Hepatocyte (in vitro differentiated cells): ENCODE results near the gene AUTS2. TPM values are rescaled to one million over a fixed set of nuclear protein-coding genes. Genes with fewer than 3 reads are reported as not detected.

Experiments
- DNase-seq: peaks from one replicate; pipeline ENCODE4 v3.0.0-alpha.2; 2016; ENCODE audit warnings: low spot score
- H2AFZ ChIP-seq: fragments of 200-600 bp; sonication (generic); 2 replicates; pipeline ENCODE4 v1.6.0; 2016; ENCODE audit warnings: antibody characterized with exemption, mild to moderate bottlenecking
- H3K27ac ChIP-seq: fragments of 200-600 bp; sonication (generic); 2 replicates; pipeline ENCODE4 v1.5.1; 2016; ENCODE audit warnings: mild to moderate bottlenecking
- H3K27me3 ChIP-seq: fragments of 200-600 bp; sonication (generic); 2 replicates; pipeline ENCODE4 v1.6.1; 2016
- H3K36me3 ChIP-seq: fragments of 200-600 bp; sonication (generic); replicated peaks from 2 replicates; pipeline ENCODE4 v1.5.1; 2016; ENCODE audit warnings: low read depth; ENCODE audit not compliant: insufficient read depth
- H3K4me1 ChIP-seq: fragments of 200-600 bp; sonication (generic); 2 replicates; pipeline ENCODE4 v1.5.1; 2016; ENCODE audit warnings: mild to moderate bottlenecking, moderate library complexity; ENCODE audit not compliant: insufficient read depth
- H3K4me2 ChIP-seq: fragments of 200-600 bp; sonication (generic); 2 replicates; pipeline ENCODE4 v1.6.0; 2016
- H3K4me3 ChIP-seq: fragments of 200-600 bp; sonication (generic); 2 replicates; pipeline ENCODE4 v1.5.1; 2016; ENCODE audit warnings: mild to moderate bottlenecking
- H3K79me2 ChIP-seq: fragments of 200-600 bp; sonication (generic); 2 replicates; pipeline ENCODE4 v1.6.0; 2017; ENCODE audit warnings: mild to moderate bottlenecking
- H3K9me2 ChIP-seq: fragments of 200-600 bp; sonication (generic); replicated peaks from 2 replicates; pipeline ENCODE4 v1.6.0; 2017; ENCODE audit warnings: mild to moderate bottlenecking; ENCODE audit not compliant: insufficient read depth
- H3K9me3 ChIP-seq: fragments of 200-600 bp; sonication (generic); 2 replicates; pipeline ENCODE4 v1.5.1; 2016; ENCODE audit warnings: low read depth, mild to moderate bottlenecking
- H4K20me1 ChIP-seq: fragments of 200-600 bp; sonication (generic); 2 replicates; pipeline ENCODE4 v1.6.0; 2016; ENCODE audit warnings: mild to moderate bottlenecking; ENCODE audit not compliant: insufficient read depth, poor library complexity, severe bottlenecking
- CTCF ChIP-seq: fragments of 200-600 bp; sonication (generic); IDR thresholded peaks from 2 replicates; pipeline ENCODE4 v1.5.1; 2016; ENCODE audit warnings: antibody characterized with exemption, mild to moderate bottlenecking; ENCODE audit not compliant: poor library complexity
- EZH2 ChIP-seq: fragments of 200-600 bp; sonication (generic); IDR thresholded peaks from 2 replicates; pipeline ENCODE4 v1.6.1; 2016; ENCODE audit warnings: antibody characterized with exemption, mild to moderate bottlenecking, borderline replicate concordance
- EZH2phosphoT487 ChIP-seq: fragments of 200-600 bp; sonication (generic); IDR thresholded peaks from one replicate; pipeline ENCODE4 v1.6.1; 2018; ENCODE audit warnings: antibody characterized with exemption, mild to moderate bottlenecking, low read depth, moderate library complexity; ENCODE audit not compliant: unreplicated experiment, severe bottlenecking
- WGBS: methylation state at CpG from one replicate; pipeline ENCODE4 v1.1.6; 2016; ENCODE audit warnings: low lambda C conversion rate; ENCODE audit errors: missing lambda C conversion rate; 5-methylcytosine and 5-hydroxymethylcytosine counted together
- polyA plus RNA-seq: library from polyadenylated mRNA; unstranded; fragments of >200 nt; fragmentation: Nextera tagmentation; extraction: Ambion mirVana; gene quantifications from 2 replicates; pipeline ENCODE4 v1.2.1, GENCODE V29; 2016
- total RNA-seq: library from RNA; depleted of rRNA; stranded (reverse); fragments of >200 nt; gene quantifications from 2 replicates; pipeline ENCODE4 v1.2.3, GENCODE V29; 2014

AUTS2 gene
- total RNA-seq (13.0 and 40.9 TPM in 2 replicates), polyA plus RNA-seq (34.4 and 40.3 TPM in 2 replicates)

DNA sequence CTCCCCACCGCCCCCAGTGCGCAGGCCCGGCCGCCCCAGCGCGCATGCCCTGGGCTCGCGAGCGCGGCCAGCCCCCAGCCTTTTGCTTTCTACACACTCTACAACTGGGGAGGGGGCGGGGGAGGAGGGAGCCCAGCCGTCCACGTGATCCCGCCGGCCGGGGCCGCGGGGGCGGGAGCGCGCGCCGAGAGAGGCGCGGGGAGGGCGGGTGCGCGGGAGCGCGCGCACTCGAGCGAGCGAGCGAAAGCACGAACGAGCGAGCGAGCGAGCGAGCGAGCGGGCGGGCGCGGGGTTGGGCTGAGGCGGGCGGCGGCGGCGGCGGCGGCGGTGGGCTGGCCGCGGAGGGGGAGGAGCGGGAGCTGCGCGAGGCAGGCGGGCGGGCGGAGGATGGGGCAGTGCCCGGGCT, at the start of gene AUTS2:
Gene AUTS2, plus strand, starts transcription at position 395 of the 406 bp plus-strand sequence. CDS start 1,179 bp downstream, outside the sequence.
- Histone ChIP-seq H2AFZ (peak within 1 kb of the TSS; percentile 100), H4K20me1 (peaks cover 11% of the 10 kb centered on the region), H3K79me2 (peaks cover 30% of the 10 kb centered on the region), H3K4me3 (peak within 1 kb of the TSS; percentile 94), H3K4me1 (peaks cover 19% of the 10 kb centered on the region), H3K36me3 (no peaks in the 10 kb centered on the region), H3K9me2 (no peaks in the 10 kb centered on the region), H3K27me3 (peaks cover 9% of the 10 kb centered on the region), H3K9me3 (no peaks in the 10 kb centered on the region), H3K4me2 (peak within 1 kb of the TSS; percentile 99), H3K27ac (peak within 1 kb of the TSS; percentile 60)
- no peak for TF ChIP-seq EZH2
- no peak for TF ChIP-seq CTCF
- TF ChIP-seq EZH2phosphoT487 = no peak
- WGBS = no CpG with 5 or more reads among the region's 63 CpGs
- DNase-seq = peak; percentile 96

DNA sequence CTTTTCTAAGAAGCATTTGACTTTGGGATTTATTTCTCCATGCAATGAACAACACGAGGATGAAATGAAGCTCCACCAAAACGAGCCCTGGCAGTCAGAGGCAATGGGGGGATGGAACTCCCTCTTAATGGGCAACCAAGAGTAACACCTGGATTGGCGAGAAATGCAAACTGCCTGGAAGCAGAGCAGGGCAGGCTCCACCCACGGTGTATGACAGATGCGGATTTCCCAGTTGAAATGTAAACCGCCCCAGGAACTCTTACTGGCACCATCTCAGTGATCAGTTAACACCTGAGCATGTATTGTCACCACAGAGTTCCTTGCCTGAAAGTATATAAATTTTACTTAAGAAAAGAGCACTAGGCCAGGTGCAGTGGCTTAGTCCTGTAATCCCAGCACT, 47.3 kb upstream of the AUTS2 start:
- Histone ChIP-seq H3K27ac (no peak overlapping the region), H2AFZ (no peak overlapping the region), H3K79me2 (no peaks in the 10 kb centered on the region), H3K9me3 (no peaks in the 10 kb centered on the region), H3K9me2 (no peaks in the 10 kb centered on the region), H3K36me3 (no peaks in the 10 kb centered on the region), H3K4me3 (no peak overlapping the region), H3K27me3 (peaks cover 11% of the 10 kb centered on the region), H4K20me1 (no peaks in the 10 kb centered on the region), H3K4me1 (no peaks in the 10 kb centered on the region), H3K4me2 (no peak overlapping the region)
- TF ChIP-seq CTCF = no peak
- TF ChIP-seq EZH2 = no peak
- no peak for TF ChIP-seq EZH2phosphoT487
- WGBS = 84% methylated on average over 6 of the region's 6 CpGs
- no peak for DNase-seq

GRCh38 chr7:69553190-69553589, 45.1 kb upstream of the AUTS2 start:
- no peaks in the 10 kb centered on the region for H4K20me1 ChIP-seq
- H3K79me2 ChIP-seq = no peaks in the 10 kb centered on the region
- H3K9me3 ChIP-seq = no peaks in the 10 kb centered on the region
- H3K27me3 ChIP-seq = peaks cover 11% of the 10 kb centered on the region
- 75% methylated on average over 1 of the region's 1 CpG for WGBS
- no peak overlapping the region for H3K4me3 ChIP-seq
- H3K9me2 ChIP-seq = no peaks in the 10 kb centered on the region
- no peak overlapping the region for H3K27ac ChIP-seq
- no peaks in the 10 kb centered on the region for H3K4me1 ChIP-seq
- H3K4me2 ChIP-seq = no peak overlapping the region
- no peaks in the 10 kb centered on the region for H3K36me3 ChIP-seq
- no peak for DNase-seq
- no peak for TF ChIP-seq EZH2phosphoT487
- TF ChIP-seq EZH2 = no peak
- TF ChIP-seq CTCF = no peak
- H2AFZ ChIP-seq = no peak overlapping the region
